H1 (cell line): ENCODE results near the gene CEP128.

Experiments used
- ASH2L ChIP-seq: fragments of 200-600, 300-600 bp; sonication (generic); IDR thresholded peaks from one replicate; pipeline ENCODE4 v1.7.1; 2017; ENCODE audit warnings: low read length
- CEBPB ChIP-seq: IDR thresholded peaks from 2 replicates; pipeline ENCODE4 v1.6.1; 2012; ENCODE audit warnings: low read depth, low read length
- CREB1 ChIP-seq: IDR thresholded peaks from 2 replicates; pipeline ENCODE4 v1.6.1; 2012; ENCODE audit warnings: inconsistent platforms
- EZH2 ChIP-seq: fragments of 200-600 bp; sonication (generic); IDR thresholded peaks from 2 replicates; pipeline ENCODE4 v1.7.1; 2012; ENCODE audit warnings: low read depth, mild to moderate bottlenecking, moderate library complexity, low read length, inconsistent platforms; ENCODE audit not compliant: severe bottlenecking
- FOSL1 ChIP-seq: IDR thresholded peaks from 2 replicates; pipeline ENCODE4 v1.6.1; 2011; ENCODE audit warnings: mild to moderate bottlenecking, low read depth, low read length, moderate library complexity; ENCODE audit not compliant: insufficient read depth
- RXRA ChIP-seq: IDR thresholded peaks from 2 replicates; pipeline ENCODE4 v1.6.1; 2011; ENCODE audit warnings: low read depth, mild to moderate bottlenecking, low read length, moderate library complexity; ENCODE audit not compliant: insufficient read depth
- TF ChIP-seq, protein P1 (sequence below): IDR thresholded peaks from 2 replicates; pipeline ENCODE4 v1.6.1; 2012; ENCODE audit warnings: inconsistent platforms
- TF ChIP-seq, protein P2 (sequence below), 3 experiments: IDR thresholded peaks; 1 replicate in 2 of 3; 2 replicates in 1 of 3; pipeline versions ENCODE4 v1.5.1 to v1.6.1; 2011; ENCODE audit warnings: low read length in 3 of 3, mild to moderate bottlenecking in 3 of 3, inconsistent platforms in 2 of 3, low read depth in 1 of 3, moderate library complexity in 1 of 3; ENCODE audit not compliant: insufficient read depth in 1 of 3; ENCODE audit errors: control extremely low read depth in 1 of 3

DNA sequence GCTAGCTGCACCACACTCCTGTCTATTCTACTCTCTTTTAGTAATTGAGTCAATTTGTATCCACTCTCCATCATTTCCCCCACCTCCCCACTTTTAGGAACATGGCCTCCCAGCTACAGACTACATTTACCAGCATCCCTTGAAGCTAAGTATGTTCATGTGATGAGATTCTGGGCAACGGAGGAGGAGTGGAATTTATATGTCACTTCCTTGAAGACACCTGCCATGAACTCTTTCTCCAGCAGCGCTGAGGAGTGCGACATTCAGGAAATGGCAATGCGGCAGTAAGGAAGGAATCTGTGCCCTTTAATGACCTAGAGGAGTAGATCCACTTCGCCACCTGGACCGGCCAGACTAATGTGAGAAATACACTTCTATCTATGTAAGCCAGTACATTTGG lies 486.5 kb downstream of the CEP128 start:
- TF ChIP-seq CEBPB (no peak), EZH2 (no peak), RXRA (no peak), FOSL1 (no peak), CREB1 (no peak), ASH2L (no peak)
- TF ChIP-seq, protein P1, sequence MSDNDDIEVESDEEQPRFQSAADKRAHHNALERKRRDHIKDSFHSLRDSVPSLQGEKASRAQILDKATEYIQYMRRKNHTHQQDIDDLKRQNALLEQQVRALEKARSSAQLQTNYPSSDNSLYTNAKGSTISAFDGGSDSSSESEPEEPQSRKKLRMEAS: no peak
- TF ChIP-seq, protein P2, sequence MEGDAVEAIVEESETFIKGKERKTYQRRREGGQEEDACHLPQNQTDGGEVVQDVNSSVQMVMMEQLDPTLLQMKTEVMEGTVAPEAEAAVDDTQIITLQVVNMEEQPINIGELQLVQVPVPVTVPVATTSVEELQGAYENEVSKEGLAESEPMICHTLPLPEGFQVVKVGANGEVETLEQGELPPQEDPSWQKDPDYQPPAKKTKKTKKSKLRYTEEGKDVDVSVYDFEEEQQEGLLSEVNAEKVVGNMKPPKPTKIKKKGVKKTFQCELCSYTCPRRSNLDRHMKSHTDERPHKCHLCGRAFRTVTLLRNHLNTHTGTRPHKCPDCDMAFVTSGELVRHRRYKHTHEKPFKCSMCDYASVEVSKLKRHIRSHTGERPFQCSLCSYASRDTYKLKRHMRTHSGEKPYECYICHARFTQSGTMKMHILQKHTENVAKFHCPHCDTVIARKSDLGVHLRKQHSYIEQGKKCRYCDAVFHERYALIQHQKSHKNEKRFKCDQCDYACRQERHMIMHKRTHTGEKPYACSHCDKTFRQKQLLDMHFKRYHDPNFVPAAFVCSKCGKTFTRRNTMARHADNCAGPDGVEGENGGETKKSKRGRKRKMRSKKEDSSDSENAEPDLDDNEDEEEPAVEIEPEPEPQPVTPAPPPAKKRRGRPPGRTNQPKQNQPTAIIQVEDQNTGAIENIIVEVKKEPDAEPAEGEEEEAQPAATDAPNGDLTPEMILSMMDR (IDR thresholded peaks at IDR 0.05; ENCODE audit: control extremely low read depth in 1 of 3, insufficient read depth in 1 of 3, low read depth in 1 of 3, low read length in 3 of 3): no peak
